SW480 (cell line): ENCODE data around the gene PPP1CB.
"Not testable (repeated sequence)": the region's sequence is repeated elsewhere in the genome, so short reads cannot be mapped to it uniquely, and the experiment has no call there.

ENCODE experiments used
- DNase-seq: peaks from one replicate; pipeline ENCODE4 v3.0.0-alpha.2; 2016; ENCODE audit warnings: low spot score

Gene PPP1CB

DNA sequence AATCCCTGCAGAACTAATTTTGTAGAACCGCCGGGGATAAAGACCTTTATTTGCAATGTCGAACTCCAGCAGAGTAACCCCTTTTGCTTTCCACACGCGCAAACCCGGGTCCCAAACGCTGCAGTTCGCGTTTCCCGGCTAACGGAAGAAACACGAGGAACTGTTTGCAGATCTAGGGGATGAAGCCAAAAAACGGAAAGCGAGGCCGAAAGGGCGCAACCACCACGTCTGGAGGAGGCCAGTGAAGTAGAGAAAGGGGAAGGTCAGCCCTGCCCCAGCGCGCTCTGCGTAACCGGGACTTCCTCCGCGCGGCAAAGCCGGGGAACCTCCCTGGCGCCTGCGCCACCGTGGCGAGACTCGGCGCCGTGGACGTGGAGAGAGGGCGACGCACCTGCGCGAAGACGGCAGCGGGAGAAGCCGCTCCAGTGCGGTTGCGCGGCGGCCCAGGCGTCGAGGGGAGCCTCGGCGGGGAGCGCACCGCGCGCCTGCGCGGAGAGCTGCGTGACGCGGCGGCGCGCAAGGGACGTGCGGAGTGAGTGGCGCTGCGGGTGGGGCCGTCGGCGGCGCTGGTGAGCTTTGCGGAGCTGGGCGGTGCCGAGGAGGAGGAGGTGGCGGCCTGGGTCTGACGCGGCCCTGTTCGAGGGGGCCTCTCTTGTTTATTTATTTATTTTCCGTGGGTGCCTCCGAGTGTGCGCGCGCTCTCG lies at the start of gene PPP1CB:
Gene PPP1CB (plus strand): TSS at position 579 of the 704 bp plus-strand sequence. CDS start 295 bp downstream, outside the sequence.
- DNase-seq: peak; percentile 97

DNA sequence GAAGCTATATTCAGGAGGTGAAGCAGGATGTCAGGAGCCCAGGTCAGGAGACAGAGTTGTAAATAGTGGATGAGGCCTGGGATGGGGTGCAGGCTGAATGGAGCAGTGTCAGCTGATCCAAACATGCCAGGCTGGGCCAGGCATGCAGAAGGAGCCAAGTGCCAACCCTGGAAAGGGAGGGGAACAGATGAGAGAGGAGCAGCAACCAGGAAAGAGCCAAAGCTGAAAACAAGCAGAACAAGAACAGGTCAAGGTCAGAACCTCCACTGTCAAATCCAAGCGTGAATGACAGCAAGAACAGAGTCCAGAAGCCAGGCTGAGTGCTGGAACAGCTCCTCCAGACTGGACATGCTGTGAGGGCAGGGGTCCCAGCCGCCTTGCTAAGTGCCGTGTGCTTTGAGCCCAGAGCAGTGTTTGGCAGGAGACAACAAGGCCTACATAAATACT lies 49.2 kb upstream of the PPP1CB start:
- DNase-seq: no peak

DNA sequence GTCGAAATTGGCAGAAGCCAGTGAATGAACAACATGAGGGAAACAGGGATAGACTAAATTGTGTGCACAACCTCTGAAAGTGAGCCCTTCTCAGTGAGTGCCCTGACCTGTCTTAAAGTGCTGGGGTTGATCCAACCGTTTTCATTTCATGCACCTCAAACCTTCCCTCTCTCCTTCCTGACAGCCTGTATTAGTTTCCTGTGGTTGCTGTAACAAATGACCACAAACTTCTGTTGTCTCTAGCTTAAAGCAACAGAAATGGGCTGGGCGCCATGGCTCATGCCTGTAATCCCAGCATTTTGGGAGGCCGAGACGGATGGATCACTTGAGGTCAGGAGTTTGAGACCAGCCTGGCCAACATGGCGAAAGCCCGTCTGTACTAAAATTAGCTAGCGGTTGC lies 48.8 kb upstream of the PPP1CB start:
- no peak for DNase-seq

DNA sequence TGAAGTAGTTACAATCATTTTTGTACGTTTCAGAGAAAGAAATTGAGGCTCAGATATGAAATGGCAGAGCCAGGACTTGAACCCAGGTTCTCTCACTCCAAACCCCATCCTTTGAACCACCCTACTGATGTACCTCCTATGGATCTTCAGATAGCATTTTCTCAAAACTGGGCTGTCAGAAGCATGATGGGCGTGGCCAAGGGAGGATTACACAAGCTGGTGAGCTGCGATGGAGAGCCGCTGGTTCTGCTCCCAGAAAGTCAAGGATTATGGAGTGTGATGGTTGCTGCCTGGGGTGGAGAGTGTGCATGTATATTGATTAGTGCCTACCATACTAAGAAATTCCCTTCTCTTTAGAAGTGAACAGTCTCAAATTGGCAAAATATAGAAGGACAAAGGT lies 47.0 kb upstream of the PPP1CB start:
- DNase-seq: no peak

DNA sequence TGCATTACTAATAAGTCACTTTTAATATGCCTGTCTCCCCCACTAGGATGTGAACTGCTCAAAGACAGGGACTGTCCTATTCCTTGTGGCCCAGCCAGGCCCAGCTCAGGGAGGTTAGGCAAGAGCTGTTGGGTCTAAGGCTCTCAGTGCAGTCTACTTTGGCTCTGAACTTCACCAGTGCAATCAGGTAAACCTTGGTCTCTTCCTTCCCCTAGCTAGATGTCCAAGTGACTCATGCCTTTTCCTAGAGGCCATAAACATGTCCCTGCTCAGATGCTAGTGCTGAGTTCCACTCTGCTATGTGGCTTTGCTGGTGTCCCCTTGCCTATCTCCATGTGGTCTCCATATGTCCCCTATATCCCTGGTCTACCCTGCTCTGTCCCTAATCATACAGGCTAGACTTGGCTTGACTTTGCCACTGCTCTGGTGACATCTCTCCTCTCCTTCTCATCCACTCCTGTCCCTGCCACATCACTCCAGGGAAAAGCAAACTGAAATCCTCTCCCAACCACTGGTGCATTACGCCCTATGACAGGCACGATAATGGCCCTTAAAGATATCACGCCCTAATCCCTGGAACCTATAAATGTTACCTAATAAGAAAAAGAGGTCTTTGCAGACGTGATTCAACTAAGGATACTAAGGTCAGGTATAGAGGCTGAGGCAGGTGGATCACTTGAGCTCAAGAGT lies 45.7 kb upstream of the PPP1CB start:
- no peak for DNase-seq

DNA sequence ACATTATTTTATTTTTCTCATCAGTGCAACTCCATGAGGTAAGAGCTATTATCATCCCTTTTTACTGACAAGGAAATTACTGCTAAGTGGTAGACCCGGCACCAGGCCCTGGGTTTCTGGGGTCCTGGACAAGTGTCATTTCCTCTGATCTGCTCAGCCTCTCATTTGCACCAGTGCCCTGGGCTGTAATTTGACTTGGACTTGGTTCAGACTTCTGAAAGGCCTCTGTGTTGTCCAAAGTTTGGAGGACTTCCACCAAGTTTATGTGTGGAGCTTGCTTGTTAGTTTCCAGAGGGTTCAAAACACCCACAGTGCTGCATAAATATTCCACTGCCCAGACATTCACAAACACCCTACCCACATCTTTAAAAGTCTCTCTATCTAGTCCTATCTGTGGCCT lies 44.0 kb upstream of the PPP1CB start:
- DNase-seq: no peak

DNA sequence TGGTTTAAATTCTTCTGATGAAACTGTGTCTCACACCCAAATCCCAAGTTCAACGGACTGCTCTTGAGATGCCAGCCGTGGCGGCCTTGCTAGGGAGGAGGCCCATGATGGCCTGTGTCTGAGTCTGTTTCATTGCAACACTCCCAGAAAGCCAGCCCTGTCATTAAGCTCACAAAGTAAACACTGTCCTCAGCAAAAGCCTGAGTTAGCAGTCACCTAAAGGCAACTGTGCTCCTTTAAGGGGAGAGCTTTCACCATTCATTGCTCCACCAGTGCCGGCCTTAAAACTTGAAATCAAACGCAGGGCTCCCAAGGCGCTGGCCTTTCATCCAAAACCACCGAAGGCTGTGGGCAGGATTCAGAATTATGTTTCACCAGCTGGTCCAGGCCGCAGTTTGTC lies 42.5 kb upstream of the PPP1CB start:
- DNase-seq: peak; percentile 59

DNA sequence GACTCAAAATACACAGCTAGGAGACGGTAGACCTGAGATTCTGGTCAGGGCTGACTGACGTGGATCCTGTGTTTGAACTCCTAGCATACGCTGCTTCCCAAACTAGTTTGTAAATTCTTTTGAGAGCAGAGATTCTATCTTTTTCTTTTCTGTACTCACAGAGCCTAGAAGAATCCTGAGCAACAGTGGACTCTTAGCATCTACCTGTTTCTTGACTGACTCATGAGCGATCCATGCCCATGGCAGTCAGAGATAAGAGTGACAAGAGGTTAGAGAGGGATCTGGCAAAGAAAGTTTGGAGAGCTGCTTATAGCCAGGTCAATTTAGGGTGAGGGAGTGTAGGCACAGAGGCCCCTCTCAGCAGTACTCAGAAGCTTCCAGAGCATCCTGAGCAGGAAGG lies 41.1 kb upstream of the PPP1CB start:
- no peak for DNase-seq

DNA sequence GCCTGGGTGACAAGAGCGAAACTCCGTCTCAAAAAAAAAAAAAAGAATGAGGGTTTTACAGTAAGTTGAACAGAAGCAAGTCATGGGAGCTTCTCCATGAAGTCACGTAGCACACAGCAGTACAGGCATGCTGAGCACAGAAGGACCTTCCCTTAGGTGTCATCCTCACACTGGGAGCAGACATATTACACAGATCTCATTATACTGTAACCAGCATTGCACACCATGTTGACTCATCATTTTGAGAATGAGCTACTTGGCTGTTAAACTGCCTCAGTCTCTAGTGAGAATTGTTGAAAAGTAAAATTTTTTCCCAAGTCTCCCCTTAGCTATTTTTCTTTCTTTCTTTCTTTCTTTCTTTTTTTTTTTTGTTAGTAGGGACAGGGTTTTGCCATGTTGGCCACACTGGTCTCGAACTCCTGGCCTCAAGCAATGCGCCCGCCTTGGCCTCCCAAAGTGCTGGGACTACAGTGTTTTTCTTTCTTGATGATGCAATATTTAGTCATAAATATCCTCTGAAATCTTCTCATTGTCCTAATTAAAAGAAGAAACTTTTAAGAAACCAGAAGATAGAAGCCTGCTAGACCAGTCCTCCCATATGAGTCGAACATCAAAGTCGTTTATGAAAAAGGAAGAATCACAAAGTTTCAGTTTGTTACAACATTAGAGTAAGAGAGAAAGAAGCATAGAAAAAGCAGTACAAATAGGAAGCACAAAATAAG lies 37.9 kb upstream of the PPP1CB start:
- no peak for DNase-seq

DNA sequence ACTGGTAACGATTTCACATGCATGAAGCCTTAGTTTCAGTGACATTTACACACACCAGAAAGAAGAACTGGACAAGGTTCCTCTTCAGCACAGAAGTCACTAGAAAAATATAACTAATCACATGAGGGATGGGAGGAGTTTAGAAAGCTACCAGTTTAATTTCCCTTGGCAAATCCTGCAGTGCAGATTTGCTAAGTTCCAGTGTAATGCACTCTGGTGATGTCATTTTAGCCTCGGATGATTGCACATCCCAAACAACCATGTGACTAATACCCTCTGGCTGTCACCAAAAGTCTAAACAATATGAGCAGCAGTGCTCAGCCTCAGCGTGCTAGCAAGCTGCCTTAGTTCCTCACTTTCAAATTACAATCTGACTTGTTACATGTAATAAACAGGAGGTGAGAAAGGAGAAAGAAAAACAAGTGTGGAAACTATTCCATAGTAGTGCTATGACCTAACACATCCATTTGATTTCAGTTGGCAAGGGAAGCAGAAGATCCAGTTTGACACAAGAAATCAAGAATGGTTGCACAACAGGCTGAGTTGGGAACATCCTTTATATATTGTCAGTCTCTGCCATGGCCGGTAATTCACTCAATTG lies 35.3 kb upstream of the PPP1CB start:
- peak; percentile 78 for DNase-seq

DNA sequence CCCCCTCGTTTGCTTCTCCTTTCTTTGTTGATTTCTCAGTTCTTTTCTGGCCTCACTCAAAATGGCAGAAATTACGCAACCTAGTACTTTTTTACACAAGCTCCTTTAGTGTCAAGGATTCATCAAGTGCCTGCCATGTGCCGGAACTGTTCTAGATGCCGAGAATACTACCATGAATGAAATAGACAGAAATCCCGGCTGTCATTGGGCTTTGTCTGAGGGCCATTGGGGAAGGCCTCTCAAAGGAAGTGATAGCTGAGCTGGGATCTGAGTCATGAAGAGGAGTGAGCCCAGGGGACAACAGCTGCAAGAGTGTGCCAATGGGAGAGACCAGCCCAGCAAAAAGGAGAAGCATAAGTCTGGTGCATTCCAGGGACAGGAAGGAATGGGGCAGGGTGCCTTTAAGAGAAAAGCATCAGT lies 34.3 kb upstream of the PPP1CB start:
- DNase-seq: peak; percentile 70

DNA sequence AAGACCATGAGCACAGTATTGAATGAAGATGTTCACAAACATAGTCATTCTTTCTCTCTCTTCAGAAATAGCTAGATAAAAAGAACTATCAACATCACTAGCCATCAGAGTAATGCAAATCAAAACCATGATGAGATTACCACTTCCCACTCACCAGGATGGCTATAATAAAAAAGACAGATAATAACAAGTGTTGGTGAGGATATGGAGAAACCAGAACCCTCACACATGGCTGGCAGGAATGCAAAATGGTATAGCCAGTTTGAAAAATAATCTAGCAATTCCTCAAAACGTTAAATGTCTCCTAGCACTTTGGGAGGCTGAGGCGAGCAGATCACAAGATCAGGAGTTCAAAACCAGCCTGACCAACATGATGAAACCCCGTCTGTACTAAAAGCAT lies 31.3 kb upstream of the PPP1CB start:
- DNase-seq: no peak

DNA sequence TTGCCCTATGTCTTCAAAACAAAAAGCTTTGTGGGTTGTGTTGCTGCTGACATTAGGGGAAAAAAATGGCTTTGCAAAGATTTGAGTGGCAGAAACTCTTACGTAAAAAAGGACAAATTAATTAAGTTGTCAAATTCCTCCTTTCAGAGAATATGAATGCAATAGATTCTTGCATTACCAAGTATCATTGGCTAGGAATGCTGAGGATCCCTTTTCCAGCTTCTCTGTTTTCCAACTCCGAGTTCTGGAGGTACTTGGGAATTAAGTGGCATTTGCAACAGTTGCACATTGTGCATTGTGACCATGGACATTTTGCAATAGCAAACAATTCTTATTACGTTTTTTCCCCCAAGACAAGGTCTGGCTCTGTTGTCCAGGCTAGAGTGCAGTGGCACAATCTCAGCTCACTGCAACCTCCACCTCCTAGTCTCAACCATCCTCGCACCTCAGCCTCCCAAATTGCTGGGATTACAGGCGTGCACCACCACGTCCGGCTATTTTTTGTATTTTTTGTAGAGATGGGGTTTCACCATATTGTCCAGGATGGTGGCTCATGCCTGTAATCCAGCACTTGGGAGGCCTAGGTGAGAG lies 29.9 kb upstream of the PPP1CB start:
- DNase-seq: no peak

DNA sequence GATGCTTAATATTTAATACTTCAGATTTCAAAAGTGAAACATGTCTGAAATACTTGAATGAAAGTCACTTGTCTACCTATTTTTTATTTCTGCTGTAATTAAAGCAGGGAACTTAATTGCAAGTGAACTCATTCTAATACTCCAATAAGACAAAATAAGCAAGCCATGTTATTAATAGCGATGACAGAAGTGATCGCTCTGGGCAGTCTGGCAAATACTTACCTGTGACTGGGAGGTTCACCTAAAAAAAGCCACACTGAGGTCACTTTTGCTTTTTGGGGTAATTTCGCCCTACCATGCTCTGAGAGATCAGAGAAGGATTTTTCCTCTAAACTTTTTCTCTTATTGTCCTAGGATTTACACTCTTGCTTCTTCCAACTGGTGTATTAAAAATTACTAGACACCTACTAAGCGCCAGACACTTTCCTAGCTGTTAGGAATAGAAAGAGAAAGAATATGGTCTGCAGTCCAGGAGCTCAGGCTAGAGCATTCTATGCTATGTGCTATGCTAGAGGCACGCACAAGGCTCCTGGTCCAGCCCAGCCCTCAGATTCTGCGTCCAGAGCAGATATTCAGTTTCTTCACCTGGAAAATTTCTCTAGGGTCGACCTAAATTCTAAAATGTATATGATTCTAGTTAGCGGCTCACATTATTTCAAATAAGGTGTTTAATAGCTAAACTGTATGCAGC lies 26.5 kb upstream of the PPP1CB start:
- DNase-seq: no peak

DNA sequence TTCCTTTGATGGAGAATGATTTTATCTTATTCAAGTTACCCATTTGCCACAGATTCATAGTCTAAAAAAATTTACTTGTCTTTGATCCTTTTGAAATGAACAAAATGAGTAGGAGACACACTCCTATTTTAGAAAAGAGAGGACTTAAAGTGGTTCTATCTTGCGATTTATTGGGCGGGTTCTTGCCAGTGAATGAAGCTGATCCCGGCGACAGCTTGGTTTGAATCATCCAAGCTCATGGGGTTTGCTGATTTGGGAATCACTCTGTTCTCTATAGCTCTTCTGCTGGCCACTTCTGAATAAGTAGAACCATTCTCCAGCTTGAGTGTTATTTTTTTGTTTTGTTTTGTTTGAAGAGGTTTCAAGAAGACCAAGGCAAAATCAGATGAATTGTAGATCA lies 25.5 kb upstream of the PPP1CB start:
- no peak for DNase-seq

DNA sequence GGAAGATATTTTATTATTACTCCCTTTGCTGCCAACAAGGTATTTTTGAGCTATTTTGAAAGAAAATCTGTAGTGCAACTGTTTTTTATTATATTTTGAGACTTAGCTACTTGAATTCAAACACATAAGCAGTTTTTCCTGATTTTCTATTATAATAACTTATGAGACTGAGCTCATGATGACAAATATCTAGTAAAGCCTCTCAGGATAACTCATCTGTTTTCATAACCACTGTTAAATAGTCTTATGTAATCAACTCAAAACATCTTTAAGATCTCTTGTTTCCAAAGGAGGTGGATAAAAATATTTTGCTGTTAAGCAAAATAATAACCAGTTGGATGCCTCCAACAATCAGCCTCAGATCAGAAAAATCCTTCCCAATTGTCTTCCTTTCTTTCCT lies 21.9 kb upstream of the PPP1CB start:
- no peak for DNase-seq

DNA sequence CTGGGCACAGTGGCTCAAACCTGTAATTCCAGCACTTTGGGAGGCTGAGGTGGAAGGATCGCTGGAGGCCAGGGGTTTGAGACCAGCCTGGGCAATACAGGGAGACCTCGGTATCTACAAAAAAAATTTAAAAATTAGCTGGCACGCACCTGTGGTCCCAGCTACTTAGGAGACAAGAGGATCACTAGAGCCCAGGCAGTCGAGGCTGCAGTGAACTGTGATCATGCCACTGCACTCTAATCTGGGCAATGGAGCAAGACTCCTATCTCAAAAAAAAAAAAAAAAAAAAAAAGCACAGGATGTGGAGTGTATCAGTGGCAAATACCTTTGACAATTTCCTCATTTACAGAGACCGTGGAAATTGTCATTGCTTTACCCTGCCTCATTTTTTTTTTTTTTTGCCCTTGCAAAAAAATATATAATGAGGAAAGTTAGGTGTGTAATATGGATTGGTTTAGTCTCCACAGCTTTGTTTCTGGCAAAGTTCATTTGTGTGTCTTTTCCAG lies 20.9 kb upstream of the PPP1CB start:
- DNase-seq: no peak

DNA sequence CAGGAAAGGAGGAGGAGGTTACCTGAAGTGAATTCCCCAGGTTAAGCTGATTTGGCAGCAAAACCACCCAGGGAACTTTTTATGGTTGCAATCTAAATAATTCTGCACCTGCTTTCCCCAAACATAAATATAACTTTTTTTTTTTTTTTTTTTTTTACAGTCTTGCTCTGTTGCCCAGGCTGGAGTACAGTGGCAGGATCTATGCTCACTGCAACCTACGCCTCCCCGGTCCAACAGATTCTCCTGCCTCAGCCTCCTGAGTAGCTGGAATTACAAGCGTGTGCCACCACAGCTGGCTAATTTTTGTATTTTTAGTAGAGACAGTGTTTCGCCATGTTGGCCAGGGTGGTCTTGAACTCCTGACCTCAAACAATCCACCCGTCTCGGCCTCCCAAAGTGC lies 16.1 kb upstream of the PPP1CB start:
- no peak for DNase-seq

DNA sequence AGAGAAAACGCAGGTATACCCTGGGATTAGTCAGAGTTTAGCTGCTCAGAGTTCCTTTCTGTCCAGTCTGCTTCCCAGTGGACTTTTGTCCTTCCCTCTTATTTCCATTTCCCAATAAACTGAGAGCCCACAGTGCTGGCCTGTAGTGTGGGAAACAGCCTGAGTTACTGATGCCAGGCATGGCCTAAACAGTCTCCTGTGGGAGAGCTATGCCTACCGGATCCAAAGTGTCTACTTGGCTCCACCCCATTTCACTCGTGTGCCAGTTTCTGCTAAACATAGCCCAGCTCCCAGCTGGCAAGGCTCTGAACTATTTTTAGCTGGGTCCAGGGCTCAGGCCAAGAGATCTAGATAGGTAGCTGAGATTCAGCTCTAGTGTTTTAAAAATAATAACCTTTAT lies 15.6 kb upstream of the PPP1CB start:
- no peak for DNase-seq

DNA sequence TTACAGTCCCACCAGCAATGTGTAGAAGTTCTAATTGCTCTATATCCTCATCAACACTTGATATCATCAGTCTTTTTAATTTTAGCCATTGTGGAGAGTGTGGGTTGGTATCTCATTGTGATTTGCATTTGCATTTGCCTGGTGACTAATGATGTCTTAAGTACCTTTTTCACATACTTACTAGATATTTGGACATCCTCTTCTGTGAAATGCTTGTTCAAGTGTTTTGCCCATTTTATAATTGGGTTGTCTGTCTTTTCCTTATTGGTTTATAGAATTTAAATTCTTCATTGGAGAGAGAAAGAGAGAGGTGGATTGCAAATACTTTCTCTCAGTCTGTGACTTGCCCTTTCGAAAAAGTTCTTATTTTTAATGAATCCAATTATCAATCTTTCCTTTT lies 14.0 kb upstream of the PPP1CB start:
- DNase-seq: no peak

DNA sequence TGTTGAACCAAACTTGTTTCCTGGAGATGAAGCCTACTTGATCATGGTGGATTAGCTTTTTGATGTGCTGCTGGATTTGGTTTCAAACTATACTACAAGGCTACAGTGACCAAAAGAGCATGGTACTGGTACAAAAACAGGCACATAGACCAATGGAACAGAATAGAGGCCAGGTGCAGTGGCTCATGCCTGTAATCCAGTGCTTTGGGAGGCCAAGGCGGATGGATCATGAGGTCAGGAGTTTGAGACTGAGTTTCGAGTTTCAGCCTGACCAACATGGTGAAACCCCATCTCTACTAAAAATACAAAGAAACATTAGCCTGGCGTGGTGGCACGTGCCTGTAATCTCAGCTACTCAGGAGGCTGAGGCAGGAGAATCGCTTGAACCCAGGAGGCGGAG lies 9.0 kb upstream of the PPP1CB start:
- DNase-seq: not testable (repeated sequence)

DNA sequence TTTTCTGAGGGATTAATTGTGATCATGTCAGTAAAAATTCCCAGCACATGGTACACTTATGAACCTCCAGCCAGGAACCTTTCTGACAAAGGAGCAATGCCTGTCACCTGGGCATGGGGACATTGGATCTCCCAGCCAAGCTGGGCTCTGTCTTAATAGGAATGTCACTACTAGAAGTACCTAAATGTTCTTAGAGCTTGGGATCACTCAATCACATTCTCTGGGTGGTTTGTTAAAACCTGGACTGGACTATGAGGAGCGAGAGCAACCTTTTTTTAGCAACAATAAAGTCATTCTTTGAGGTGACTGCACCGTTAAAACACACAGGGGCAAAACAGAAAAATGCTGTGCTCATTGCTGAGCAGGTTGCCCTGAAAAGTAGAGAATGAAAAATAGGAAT lies 6.4 kb upstream of the PPP1CB start:
- no peak for DNase-seq
